Left kidney (tissue), 2 donors: ENCODE measurements around the gene FNDC3B. TPM values are rescaled to one million over a fixed set of nuclear protein-coding genes. Genes with fewer than 3 reads are reported as not detected.

Experiments used
- DNase-seq: peaks from one replicate; pipeline ENCODE4 v3.0.0-alpha.2; 2013
- polyA plus RNA-seq: library from polyadenylated mRNA; unstranded; fragments of 120-200 nt; gene quantifications from one replicate; pipeline ENCODE4 v1.2.1, GENCODE V29; 2013; ENCODE audit not compliant: insufficient read length

The FNDC3B gene
- polyA plus RNA-seq, 1 donor, result 62.2 TPM

DNA sequence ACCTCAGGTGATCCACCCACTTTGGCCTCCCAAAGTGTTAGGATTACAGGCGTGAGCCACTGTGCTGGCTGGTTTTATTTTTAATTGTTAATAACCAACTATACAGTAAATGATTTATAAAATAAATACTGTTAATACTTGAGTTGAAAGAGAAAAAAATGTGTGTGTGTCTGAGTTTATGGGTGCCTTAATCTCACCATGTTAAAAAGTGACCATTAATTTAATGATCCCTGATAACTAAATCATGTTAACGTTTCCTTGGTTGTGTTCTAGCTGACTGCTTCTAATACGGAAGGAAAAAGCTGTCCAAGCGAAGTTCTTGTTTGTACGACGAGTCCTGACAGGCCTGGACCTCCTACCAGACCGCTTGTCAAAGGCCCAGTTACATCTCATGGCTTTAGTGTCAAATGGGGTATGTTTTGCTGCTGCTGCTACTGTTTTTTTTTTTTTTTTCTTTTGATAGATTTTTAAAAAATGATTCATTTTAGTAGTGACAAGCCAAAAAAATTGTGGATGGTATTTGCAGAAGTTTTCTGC lies 295.4 kb downstream of the FNDC3B start:
- DNase-seq, result no peak

DNA sequence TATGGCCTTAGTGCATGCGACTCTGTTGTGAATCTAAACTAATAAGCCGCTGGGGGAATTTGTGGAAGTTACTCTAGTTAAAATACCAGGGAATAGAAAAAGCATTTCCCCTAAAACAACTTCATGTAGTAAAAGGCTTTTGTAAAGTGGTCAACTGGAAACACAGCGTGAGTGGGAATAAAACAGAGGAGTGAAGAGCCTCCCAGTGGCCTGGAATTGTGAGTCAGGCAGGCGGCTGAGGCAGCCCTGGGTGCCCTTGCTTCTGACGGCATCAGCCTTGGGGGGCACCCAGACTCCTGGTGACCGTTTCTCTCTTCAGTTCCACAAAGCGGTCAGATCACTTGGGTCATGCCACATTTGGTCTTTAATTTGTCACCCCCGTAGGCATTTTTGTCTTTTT lies 300.5 kb downstream of the FNDC3B start:
- DNase-seq, result no peak

DNA sequence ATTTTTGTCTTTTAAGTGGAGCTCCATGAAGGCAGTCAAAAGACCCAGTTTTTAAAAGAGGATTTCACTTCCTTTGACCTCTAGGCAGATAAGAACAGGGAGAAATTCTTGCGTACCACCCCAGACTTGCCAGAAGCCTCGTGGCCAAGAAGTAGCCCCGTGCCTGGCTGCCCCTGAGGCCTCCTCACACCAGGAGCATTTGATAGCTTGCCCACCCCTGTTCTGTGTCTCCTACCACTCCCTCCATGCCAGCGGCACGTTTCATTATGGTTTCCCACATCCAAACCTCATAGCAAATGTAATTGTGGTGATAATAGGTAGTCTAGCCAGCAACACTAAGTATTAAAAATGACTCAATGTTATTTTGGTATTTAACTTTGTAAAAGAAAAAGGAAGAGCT lies 301.2 kb downstream of the FNDC3B start:
- DNase-seq, result no peak

DNA sequence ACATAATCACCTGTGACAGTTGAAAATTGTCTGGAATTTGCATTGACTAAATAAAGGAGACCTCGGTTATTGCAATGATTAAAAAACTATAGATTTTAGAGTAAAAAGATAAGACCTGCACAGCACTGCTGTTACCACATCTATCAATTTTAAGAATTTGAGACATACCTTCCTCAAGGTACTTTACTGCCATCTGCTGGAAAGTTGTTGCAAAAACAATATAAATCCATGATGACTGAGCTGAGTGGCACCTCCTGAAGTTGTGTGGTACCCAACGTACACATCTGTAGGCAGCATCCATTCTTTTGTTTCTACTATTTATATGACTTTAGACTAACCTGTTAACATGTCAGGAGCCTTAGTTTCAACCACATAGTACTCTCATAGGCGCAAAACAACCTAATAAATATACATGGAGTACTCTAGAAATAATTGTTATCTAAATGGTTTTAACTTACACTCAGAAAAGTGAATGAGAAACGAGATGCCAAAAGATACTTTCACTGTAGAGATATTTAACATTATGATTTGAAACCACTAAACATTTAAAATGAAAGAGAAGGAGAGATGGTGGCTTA lies 302.2 kb downstream of the FNDC3B start:
- peak; percentile 60 for DNase-seq

DNA sequence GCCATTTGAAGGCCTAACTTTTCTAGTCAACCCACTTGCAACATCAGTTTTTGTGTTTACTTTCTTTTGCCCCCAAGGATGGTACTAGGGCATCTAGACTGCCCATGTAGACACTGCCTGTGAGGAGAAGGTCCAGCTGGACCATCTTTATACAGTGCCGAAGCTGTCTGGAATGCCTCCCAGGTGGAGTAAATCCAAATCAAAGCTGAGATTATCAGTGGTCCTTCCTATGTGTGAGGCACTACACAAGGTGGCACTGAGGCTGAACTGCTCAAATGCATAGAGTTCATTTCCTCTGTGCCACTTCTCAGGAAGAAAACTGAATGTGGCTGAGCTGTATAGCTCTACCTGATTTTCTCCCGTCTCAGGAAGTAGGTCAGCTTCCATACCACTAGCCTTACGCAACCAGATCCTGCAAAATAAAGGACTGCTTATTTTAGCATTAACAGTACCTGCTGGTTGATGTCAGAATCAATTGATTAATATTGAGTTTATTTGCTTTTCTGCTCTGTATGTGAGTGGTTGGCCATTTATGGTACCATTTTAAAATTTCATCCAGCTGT lies 302.8 kb downstream of the FNDC3B start:
- DNase-seq, result no peak

DNA sequence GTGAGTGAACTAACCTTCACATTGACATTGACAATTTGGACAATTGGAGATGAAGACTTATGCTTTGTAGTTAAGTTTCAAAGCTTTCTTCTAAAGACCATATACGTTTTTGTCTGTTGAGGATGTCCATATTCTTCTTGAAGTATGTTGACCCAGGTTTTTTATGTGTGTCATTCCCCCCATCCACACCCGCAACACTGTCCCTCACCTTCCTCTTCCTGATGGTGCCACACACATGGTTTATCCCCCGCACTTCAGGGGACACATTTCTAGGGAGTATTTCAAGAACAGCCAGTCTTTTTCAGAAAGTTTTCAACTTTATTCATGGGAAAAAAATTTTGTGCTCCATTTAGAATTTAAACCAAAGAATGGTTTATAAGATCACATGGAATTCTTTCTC lies 303.7 kb downstream of the FNDC3B start:
- DNase-seq, result no peak

DNA sequence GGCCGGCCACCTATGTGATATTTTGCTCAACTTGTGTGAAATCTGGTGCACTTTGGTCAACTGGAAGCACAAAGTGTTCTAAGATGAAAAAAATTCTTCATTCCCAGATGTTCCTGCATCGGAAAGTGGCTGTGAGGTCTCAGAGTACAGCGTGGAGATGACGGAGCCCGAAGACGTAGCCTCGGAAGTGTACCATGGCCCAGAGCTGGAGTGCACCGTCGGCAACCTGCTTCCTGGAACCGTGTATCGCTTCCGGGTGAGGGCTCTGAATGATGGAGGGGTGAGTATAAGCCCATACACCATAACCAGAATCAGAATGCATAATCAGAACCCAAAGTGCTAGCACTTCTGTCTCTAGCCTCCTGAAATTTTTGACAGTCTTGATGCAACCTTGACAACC lies 304.6 kb downstream of the FNDC3B start:
- DNase-seq, result no peak

DNA sequence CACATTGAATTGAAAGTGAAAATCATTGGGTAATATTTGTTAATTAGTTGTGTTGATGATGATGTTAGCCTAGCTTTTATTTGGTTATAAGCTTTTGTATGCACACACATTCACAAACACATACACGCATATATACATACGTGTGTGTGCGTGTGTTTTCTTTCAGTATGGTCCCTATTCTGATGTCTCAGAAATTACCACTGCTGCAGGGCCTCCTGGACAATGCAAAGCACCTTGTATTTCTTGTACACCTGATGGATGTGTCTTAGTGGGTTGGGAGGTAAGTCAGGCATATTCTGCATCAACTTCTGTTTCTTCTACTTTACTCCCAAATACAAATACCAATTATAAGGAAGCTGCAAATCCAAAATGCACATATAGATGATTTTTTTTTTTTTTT lies 306.8 kb downstream of the FNDC3B start:
- no peak for DNase-seq

DNA sequence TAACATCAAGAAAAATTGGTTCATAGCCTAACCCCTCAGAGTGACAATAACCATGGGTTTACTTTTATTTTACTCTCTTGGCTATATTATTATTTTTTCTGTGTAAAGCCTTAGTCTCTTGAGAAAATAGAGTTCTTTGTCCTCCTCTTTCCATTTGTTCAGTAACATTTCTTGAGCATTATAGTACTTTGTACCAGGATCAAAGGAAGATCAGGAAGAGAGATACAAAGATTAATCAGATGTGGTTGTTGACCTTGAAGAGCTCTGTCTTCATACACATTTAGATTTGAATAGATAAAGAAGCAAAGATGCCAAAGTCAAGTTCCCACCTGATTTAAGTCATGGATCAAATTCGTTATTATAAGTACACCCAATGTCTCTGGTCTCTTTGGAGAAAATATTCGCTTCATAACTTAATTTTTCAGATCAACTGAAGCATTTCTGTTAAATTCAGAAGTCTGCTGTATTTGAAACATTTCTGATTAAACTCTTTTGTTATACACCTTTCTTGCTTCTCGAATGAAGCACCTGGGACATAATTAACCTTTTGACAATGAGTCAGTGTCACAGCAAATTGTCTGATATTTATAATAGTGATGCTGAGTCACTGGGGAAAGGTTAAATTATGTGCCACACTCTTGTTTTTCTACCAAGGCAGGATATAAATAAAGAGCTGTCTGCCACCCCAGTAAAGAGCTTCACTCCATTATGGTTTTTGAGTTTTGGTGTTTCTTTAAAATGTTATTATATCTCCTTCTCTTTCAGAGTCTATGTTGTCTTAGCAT lies 308.7 kb downstream of the FNDC3B start:
- DNase-seq, result no peak

DNA sequence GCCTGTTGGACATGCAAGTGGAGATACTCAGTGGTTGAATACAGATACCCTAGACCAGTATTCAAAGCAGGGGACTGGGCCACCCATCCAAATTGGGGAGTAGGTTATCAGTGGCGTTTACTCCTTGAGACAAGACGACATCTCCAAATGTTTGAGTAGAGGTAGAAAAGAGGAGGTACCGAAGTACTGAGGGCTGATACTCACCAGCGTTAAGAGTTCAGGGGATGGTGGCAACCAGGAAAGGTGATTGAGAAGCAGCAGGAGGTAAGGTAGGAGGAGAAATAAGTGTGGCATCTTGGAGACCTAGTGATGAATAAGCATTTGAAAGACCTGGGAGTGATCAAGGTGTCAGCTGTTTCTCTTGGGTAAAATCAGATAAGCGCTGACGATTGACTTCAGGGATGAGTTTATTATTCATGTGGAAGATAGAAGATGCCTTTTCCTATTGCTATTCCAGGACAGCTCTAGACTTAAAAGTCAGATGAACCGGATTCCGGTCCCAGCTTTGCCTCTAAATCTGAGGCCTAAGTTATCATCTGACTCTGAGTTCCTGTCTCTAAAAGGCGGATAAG lies 312.6 kb downstream of the FNDC3B start:
- no peak for DNase-seq

DNA sequence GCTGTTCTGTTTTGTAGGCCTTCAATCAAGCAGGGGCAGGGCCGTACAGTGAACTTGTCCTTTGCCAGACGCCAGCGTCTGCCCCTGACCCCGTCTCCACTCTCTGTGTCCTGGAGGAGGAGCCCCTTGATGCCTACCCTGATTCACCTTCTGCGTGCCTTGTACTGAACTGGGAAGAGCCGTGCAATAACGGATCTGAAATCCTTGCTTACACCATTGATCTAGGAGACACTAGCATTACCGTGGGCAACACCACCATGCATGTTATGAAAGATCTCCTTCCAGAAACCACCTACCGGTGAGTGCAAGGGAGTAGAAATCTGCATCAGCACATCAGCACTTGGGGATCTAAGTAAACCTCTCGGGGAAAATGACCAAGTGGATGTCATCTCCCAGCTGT lies 313.4 kb downstream of the FNDC3B start:
- no peak for DNase-seq

DNA sequence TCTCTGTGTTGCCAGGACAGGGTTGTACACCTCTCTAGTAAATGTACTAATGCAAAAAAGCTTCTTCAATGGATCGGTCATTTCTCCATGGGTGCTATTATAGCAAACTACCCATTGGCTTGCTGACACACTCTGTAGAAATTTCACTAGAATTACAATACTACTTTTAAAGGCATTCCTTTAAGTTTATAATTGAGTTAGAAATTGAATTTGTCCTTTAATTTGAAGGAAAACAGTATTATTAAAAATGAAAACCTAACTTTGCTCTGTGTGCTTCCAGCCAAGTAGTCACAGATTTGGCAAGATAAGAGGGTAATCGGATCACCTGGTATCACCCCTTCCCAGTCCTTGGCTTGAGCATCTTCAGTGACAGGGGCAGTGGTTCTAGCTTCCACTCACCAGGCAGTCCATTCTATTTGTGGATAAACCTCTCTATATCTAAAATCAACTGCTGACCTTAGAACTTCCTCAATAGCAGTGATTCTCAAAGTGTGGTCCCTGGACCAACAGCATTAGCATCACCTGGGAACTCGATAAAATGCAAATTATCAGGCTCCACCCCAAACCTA lies 315.6 kb downstream of the FNDC3B start:
- DNase-seq, result no peak

DNA sequence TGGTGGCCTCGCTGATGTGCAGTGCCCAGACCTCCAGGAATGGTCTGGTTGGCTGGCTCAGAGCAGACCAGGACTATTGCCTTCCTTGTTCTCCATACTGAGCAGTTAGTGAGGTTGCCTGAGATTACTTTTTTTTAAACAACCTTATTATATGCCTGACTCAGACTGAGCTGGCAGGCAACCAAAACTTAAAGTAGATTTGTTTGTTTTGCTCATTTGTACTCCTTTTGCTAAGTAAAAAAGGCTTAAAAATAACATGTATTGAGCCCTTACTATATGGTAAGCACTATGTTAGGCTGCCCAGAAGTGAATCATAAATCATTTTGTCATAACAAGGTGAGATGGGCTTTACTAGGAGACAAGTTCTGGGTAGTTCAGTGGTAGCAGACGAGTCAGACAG lies 316.5 kb downstream of the FNDC3B start:
- DNase-seq, result no peak

DNA sequence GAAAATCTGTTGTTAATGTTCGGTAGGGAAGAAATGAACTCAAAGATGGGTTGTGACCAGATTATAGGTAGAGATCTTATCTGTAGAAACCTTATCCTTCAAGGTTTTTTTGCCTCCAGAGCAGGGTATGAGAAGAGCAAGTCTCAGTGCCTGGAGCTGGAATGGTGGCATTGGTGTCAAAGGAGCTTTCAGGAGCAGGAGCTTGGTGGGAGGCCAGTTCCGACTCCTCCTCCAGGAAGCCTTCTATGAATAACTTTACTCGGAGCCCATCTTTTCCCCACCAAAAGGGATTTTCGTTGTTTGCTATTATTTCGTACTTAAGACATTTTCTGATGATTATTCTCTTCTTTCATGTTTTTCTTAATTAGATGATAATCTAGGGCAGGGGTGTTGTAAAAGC lies 317.0 kb downstream of the FNDC3B start:
- DNase-seq, result no peak

DNA sequence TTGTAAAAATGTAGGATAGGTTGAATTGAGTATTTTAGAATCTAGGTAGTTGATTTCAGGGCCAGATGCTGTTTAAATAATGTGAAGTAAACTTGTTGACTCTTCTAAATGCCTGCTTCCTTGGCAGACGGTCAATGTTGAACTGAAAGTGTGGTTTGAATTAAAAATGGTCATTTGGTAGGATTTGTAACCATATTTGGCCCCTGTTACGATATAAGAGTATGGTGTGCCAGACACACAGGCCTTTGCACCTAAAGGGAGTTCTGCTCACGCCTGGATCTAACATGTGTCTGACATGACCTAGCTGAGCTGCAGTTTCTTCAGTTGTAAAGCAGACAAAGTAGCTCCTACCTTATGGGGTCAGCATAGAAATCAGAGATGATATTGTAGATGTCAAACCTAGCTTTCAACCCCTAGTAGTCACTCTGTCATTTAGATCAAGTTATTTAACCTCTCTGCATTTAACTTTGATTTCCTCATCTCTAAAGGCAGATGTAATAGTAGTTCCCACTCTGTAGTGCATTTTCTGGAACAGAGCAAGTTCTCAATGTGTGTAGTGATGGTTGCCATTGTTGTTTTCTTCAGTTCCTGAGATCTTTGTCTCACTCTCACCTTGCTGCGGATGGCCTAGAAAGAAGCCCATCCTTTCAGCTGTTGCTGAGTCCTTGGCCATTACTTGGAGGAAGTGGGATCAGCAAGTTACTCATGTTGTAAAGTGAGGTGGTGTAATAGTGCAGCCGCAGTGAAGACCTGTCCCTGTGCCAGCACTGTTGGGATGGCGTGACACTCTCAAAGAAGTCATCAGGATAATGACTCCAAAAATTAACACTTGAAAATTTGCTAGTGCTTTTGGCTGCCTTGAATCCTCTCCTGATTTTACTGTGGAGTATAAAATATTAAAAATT lies 318.7 kb downstream of the FNDC3B start:
- no peak for DNase-seq

DNA sequence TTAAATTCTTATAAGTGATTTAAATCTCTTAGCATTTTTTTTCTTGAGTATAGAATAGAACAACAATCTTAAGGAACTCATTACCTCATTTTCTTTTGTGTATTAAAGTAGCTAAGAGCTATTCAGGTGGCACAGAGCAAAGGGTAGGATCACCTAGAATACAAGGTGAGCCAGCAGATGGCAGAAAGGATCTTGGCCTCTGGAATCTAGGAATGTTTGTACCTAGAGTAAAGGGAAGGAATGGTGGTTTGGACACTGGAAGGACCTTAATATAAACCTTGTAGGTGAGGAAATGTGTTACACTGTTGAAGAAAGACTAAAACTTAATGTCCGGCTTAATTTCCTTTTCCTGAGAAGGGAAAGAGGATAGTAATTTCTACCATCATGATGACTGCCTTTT lies 319.9 kb downstream of the FNDC3B start:
- DNase-seq, result no peak

DNA sequence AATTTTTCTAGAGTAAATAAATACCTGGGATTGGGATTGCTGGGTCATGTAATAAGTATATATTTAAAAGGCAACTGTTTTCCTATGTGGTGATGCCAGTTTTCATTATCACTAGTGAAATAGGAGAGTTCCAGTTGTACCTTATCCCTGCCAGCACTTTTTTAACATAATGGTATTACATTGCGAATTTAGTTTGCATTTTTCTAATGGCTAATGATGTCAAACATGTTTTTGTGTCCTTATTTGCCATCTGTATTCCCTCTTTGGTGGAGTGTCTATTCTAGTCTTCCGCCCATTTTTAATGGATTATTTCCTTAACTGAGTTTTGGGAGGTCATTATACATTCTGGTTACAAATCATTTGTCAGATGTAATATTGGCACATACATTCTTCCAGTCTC lies 320.6 kb downstream of the FNDC3B start:
- DNase-seq, result no peak

DNA sequence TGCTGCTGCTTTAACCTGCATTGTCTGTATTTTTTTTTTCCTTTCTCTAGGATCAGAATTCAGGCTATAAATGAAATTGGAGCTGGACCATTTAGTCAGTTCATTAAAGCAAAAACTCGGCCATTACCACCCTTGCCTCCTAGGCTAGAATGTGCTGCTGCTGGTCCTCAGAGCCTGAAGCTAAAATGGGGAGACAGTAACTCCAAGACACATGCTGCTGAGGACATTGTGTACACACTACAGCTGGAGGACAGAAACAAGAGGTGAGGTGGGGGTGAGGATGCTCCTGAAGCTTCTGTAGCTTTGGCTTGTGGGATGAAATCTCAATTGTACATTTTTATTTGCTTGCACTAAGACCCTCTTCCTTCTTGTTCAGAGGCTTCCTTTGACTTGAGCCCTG lies 323.2 kb downstream of the FNDC3B start:
- DNase-seq, result no peak

DNA sequence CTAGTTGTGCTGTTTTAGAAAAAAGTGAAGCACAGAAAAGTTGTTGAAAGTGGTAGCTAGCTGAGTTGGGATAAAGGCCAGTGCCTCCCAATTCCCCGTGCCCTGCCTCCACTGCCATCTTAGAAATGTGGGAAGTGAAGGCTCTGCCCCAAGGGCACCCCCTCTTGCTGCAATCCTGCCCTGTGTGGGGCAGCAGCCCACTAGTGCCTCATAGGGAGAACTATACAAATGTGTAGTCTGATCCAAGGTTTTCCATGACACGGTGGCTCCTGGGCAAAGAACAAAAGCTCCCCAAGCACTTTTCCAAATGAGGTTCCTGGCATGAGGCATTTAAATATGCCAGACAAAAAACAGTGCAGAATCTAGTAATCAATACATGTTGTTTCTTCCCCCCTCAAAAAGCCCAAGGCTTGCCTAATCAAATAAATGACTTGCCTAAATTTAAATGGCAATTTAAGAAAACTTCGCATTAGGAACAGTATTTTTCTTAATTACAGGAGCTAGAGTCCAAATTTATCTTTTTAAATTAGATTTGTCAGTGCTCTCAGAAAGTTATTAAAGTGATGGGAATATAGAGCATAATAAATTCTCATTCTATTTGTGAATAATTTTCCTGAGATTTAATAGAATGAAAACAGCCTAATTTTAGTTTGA lies 325.1 kb downstream of the FNDC3B start:
- no peak for DNase-seq

DNA sequence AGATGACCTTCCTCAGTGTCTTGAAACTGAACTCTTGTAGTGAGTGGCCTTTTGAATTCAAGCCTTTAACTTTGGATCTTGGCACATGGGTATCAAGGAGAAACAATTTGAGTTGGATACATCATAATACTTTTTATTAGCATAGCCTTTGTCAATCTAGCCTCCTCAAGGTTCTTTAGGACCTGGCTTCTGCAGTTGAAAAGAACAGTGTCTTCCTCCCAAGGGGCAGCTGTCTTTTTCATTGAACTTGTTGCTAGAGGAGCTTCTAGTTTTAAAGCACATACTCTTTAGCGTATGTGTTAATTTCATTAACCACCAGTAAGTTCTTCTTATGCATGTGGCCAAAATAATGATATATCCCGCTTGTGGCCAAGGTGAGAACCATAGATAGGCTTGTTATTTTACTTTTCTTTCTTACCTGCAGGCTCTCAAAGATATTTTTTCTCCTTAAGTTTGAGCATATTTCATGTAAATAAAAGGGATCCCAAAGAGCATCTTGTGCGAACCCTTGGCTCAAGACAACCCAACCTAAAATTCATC lies 325.7 kb downstream of the FNDC3B start:
- no peak for DNase-seq
